KBM-7 (cell line): ENCODE measurements around the gene DIAPH1.
A peak's percentile ranks its signal among the peaks of the same experiment; 100 is the strongest.
"Not testable (repeated sequence)": the region's sequence is repeated elsewhere in the genome, so short reads cannot be mapped to it uniquely, and the experiment has no call there.

Experiments used
- DNase-seq: peaks from one replicate; pipeline ENCODE4 v3.0.0-alpha.2; 2015
- in situ Hi-C: fragments of 300-500 bp; cut with MboI; formaldehyde crosslinking; loops from 2 replicates; pipeline ENCODE4 v1.14.3; 2020; ENCODE audit warnings: low sequenced_read_pairs, low pct_unique_long_range_greater_than_20kb, mixed read lengths

The DIAPH1 gene

GRCh38 chr5:141618030-141618803 is 583 bp downstream of the DIAPH1 start:
- in situ Hi-C loops, result no loop called here
- DNase-seq, result peak; percentile 75

DNA sequence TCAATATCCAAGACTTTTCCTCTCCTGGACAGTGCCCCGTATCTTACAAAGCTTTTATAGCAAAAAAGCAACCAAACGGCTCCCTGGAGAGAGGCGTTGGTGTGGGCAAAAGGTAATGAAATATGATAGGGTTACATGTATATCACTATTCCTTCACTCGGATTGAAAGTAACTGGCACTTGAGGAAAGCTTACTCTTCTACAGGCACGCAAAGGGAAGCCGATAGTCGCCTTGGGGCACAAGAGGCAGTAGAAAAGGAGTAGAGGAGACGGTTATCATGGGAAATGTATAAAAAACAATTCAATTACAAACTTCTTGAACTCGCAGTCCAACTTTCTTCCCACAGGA is 1.1 kb downstream of the DIAPH1 start:
- no peak for DNase-seq
- in situ Hi-C loops, result no loop called here

DNA sequence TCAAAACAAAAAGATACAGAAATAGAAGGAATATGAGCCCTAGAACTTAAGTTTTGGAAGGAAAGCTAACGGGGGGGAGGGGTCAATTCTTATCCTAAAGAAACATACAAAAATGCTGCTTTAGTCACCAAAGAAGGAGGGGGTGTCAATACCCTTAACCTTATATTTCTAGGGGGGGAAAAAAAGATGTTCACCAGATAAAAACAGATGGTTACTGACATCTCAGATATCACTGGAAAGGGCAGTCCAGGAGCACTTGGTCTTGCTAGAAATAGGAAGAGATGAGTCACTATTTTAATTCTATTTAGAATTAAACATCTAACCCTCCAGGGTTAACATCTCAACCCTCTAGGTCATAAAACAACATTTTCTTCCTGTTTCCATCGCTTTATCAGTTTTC is 1.7 kb downstream of the DIAPH1 start:
- in situ Hi-C loops, result no loop called here

GRCh38 chr5:141615991-141616720 is 2.6 kb downstream of the DIAPH1 start:
- DNase-seq, result no peak
- in situ Hi-C loops, result no loop called here

More for the DNA sequence above, 1.7 kb downstream of the DIAPH1 start:
- DNase-seq, result no peak

GRCh38 chr5:141613344-141613743 is 5.5 kb downstream of the DIAPH1 start:
- no peak for DNase-seq
- in situ Hi-C loops, result no loop called here

GRCh38 chr5:141611289-141611688 is 7.5 kb downstream of the DIAPH1 start:
- DNase-seq, result no peak
- in situ Hi-C loops, result no loop called here

GRCh38 chr5:141609921-141610320 is 8.9 kb downstream of the DIAPH1 start:
- DNase-seq, in situ Hi-C loops: not testable (repeated sequence)

GRCh38 chr5:141609044-141609443 is 9.8 kb downstream of the DIAPH1 start:
- DNase-seq, result no peak
- in situ Hi-C loops, result no loop called here

GRCh38 chr5:141608557-141608956 is 10.2 kb downstream of the DIAPH1 start:
- no peak for DNase-seq
- in situ Hi-C loops, result no loop called here

DNA sequence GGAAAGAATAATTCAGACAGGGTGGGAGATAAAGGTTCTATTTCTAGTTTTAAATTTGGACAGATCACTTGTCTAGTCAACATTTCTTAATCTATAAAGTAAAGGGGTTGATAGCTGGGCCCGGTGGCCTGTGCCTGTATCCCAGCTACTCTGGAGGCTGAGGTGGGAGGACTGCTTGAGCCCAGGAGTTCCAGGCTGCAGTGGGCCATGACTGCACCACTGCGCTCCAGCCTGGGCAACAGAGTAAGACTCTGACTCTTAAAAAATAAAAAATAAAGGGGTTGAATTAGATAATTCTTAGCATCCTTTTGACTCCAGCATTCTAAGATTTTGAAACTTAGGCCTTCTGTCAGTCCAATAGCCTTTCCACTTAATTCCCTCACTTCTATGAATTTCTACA is 10.8 kb downstream of the DIAPH1 start:
- in situ Hi-C loops, result no loop called here
- DNase-seq, result no peak

DNA sequence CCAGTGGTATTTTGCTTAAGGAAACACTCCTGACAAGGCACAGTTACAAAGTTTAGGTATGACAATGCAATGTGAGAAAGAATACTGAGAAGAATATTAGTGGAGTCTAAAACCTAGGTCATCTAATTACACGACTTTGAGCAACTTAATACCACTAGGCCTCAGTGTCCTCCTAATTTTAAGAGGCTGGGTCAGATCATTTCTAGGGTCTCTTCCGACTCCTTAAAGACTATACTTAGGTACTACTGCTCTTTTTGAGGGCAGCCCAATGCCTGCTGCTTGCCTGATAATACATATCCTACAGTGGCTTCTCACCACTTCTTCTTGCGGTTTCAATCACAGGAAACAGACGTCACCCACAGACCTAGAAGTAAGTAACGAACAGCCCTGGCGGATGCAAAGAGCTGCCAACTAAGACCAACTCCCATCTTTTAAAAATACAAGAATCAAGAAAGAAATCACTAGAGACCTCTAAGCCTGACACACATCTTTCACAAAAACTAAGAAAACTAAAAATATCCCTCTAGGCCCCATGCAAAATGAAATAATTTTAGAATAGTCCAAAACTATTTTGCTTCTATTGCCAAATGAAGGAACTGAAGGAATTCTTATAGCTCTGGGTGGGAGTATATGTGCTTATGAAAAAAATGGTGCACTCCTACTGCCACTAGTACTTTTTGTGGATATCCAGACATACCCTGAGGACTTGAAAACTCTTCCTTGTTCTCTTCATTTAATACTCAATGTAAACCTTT is 13.1 kb downstream of the DIAPH1 start:
- DNase-seq, result peak; percentile 97
- in situ Hi-C loops, result no loop called here

GRCh38 chr5:141603923-141604717 is 14.7 kb downstream of the DIAPH1 start:
- DNase-seq, result peak; percentile 78
- in situ Hi-C loops, result no loop called here

DNA sequence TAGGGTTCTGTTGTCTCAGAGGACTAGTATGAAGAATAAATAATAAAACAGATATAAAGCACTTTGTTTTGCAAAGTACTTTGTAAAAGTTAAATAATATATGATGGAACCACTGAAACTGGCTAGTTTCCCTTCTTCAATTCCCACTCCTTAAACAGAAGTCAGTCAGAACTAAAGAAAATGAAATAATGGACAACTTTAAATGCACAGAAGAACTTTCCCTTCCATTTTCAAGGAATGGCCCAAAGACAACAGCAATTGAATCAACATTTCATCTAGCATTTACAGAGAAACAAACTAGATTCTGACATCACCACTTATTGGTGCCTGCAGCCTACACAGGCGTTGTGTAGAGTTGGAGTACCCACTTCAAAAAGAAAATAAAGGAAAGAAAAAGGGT is 16.2 kb downstream of the DIAPH1 start:
- no peak for DNase-seq
- in situ Hi-C loops, result no loop called here

- in situ Hi-C loops, result no loop called here
- DNase-seq, result no peak
These were observed 20.1 kb downstream of the DIAPH1 start for GRCh38 chr5:141598391-141599345.

GRCh38 chr5:141597814-141598213 is 21.0 kb downstream of the DIAPH1 start:
- in situ Hi-C loops, result no loop called here
- DNase-seq, result no peak

GRCh38 chr5:141597394-141597793 is 21.4 kb downstream of the DIAPH1 start:
- DNase-seq, result peak; percentile 39
- in situ Hi-C loops, result no loop called here

DNA sequence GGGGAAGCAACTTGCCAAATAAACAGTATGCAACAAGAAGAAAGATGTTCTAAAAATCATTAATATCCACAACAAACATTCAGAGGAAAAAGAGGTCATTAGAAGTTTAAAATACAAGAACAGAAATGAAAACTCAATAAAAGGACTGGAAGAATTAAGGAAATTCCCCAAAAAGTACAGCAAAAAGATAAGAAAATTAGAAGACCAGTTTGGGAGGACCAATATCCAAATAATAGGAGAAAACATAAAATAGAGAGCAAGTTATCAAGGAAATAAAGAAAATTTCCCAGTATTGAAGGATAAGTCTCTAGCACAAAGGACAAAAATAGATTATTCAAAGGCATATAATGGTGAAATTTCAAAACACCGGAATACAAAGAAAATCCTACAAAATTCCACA is 21.9 kb downstream of the DIAPH1 start:
- no peak for DNase-seq
- in situ Hi-C loops, result no loop called here

DNA sequence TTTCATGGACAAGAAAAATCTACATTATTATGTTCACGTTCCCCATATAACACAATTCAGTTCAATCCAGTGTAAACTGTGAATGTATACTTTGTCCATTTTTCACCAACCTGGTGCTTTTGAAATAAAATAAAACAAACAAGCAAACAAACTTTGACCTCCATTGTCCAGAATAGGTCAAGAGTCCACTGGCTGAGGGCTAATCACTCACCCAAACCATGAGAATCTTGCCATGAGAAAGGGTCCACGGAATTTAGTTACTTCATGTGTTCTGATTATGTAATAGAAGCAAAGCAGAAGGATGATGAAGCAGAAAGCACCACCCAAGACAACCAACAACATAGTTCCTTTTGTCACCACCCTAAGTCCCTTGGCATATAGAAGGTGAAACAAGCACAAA is 28.7 kb downstream of the DIAPH1 start:
- in situ Hi-C loops, result no loop called here
- no peak for DNase-seq
